IMR-90 (cell line): ENCODE results near the gene INTS2. TPM values are rescaled to one million over a fixed set of nuclear protein-coding genes. Genes with fewer than 3 reads are reported as not detected.

Experiments used
- ATAC-seq: fragments of 200-7000 bp; cut with Tn5 transposase; 2 replicates; pipeline ENCODE4 v1.9.1; 2020; ENCODE audit warnings: low read depth, mild to moderate bottlenecking, moderate library complexity
- BruUV-seq: library from RNA; stranded (reverse); fragments of 400-500 nt; replicated peaks from 2 replicates; lab custom pipeline; 2021; lab: Mats Ljungman, UMichigan
- CTCF ChIA-PET: fragments of 300-600 bp; formaldehyde crosslinking; extraction: SDS; loops from one replicate; lab custom pipeline; 2021; ENCODE audit warnings: antibody characterized with exemption; lab: Yijun Ruan, JAX
- POLR2A ChIA-PET: fragments of 300-600 bp; sonication (Branson Sonifier 250); formaldehyde crosslinking; loops from one replicate; lab custom pipeline; 2022; ENCODE audit warnings: antibody characterized with exemption; ENCODE audit not compliant: unreplicated experiment; lab: Charles Lee
- DNase-seq: peaks from one replicate; pipeline ENCODE4 v3.0.0; 2013
- H2AFZ ChIP-seq: replicated peaks from 2 replicates; pipeline ENCODE3; 2013; ENCODE audit warnings: low read length, mild to moderate bottlenecking; ENCODE audit not compliant: poor library complexity
- H2AK5ac ChIP-seq: 2 replicates; pipeline ENCODE4 v1.6.1; 2013; ENCODE audit warnings: low read depth, low read length, inconsistent platforms
- H2AK9ac ChIP-seq: replicated peaks from 2 replicates; pipeline ENCODE3; 2013; ENCODE audit warnings: mild to moderate bottlenecking, low read depth, low read length, moderate library complexity; ENCODE audit not compliant: poor library complexity
- H2BK120ac ChIP-seq: 2 replicates; pipeline ENCODE4 v1.6.1; 2013; ENCODE audit warnings: low read depth, low read length, inconsistent platforms
- H2BK15ac ChIP-seq: 3 replicates; pipeline ENCODE4 v1.6.1; 2013; ENCODE audit warnings: low read depth, low read length, inconsistent platforms
- H2BK20ac ChIP-seq: 2 replicates; pipeline ENCODE4 v1.6.1; 2013; ENCODE audit warnings: low read depth, mild to moderate bottlenecking, inconsistent platforms, low read length, moderate library complexity
- H2BK5ac ChIP-seq: 2 replicates; pipeline ENCODE4 v1.6.1; 2013; ENCODE audit warnings: mild to moderate bottlenecking, low read depth, low read length, inconsistent platforms; ENCODE audit not compliant: poor library complexity, severe bottlenecking
- H3K14ac ChIP-seq: replicated peaks from 2 replicates; pipeline ENCODE4 v1.6.1; 2013; ENCODE audit warnings: low read depth, low read length, inconsistent platforms
- H3K18ac ChIP-seq: 2 replicates; pipeline ENCODE4 v1.6.1; 2013; ENCODE audit warnings: low read depth, low read length, control low read depth
- H3K23ac ChIP-seq: 2 replicates; pipeline ENCODE4 v1.6.1; 2013; ENCODE audit warnings: low read depth, low read length, inconsistent platforms
- H3K27ac ChIP-seq: 2 replicates; pipeline ENCODE4 v1.5.1; 2013; ENCODE audit warnings: mild to moderate bottlenecking, control low read depth, low read length; ENCODE audit not compliant: insufficient read depth
- H3K27me3 ChIP-seq: 2 replicates; pipeline ENCODE4 v1.6.1; 2013; ENCODE audit warnings: low read length; ENCODE audit not compliant: control insufficient read depth, insufficient read depth
- H3K36me3 ChIP-seq: 2 replicates; pipeline ENCODE4 v1.6.1; 2013; ENCODE audit warnings: low read length, mixed read lengths; ENCODE audit not compliant: control insufficient read depth, insufficient read depth
- H3K4ac ChIP-seq: 2 replicates; pipeline ENCODE4 v1.6.1; 2013; ENCODE audit warnings: low read depth, low read length, inconsistent platforms
- H3K4me1 ChIP-seq: 2 replicates; pipeline ENCODE4 v1.6.1; 2013; ENCODE audit warnings: low read length, mixed read lengths; ENCODE audit not compliant: control insufficient read depth, insufficient read depth
- H3K4me2 ChIP-seq: 2 replicates; pipeline ENCODE4 v1.6.1; 2013; ENCODE audit warnings: low read depth, mild to moderate bottlenecking, control low read depth, low read length, moderate library complexity
- H3K4me3 ChIP-seq: 2 replicates; pipeline ENCODE4 v1.5.1; 2013; ENCODE audit warnings: low read depth, mild to moderate bottlenecking, control low read depth, low read length, moderate library complexity; ENCODE audit not compliant: insufficient read depth
- H3K56ac ChIP-seq: 2 replicates; pipeline ENCODE4 v1.6.1; 2013; ENCODE audit warnings: low read length, inconsistent platforms; ENCODE audit not compliant: insufficient read depth; ENCODE audit errors: extremely low read depth
- H3K79me1 ChIP-seq, 2 experiments: 2 replicates each; pipeline ENCODE4 v1.6.1; 2013; ENCODE audit warnings: low read length in 2 of 2, inconsistent platforms in 1 of 2, low read depth in 1 of 2
- H3K9ac ChIP-seq: 2 replicates; pipeline ENCODE4 v1.6.1; 2013; ENCODE audit warnings: low read depth, low read length, control low read depth
- H3K9me1 ChIP-seq: 2 replicates; pipeline ENCODE4 v1.6.1; 2013; ENCODE audit warnings: low read length, inconsistent platforms; ENCODE audit not compliant: insufficient read depth
- H3K9me3 ChIP-seq: 2 replicates; pipeline ENCODE4 v1.6.1; 2013; ENCODE audit warnings: low read length; ENCODE audit not compliant: control insufficient read depth, insufficient read depth
- H4K20me1 ChIP-seq: 2 replicates; pipeline ENCODE4 v1.6.1; 2013; ENCODE audit warnings: low read length, inconsistent platforms; ENCODE audit not compliant: insufficient read depth
- H4K5ac ChIP-seq: 2 replicates; pipeline ENCODE4 v1.6.1; 2013; ENCODE audit warnings: mild to moderate bottlenecking, low read depth, low read length, control low read depth
- H4K8ac ChIP-seq, 2 experiments: 2 replicates each; pipeline ENCODE4 v1.6.1; 2013; ENCODE audit warnings: low read depth in 2 of 2, low read length in 2 of 2, control low read depth in 1 of 2, inconsistent platforms in 1 of 2
- H4K91ac ChIP-seq: 2 replicates; pipeline ENCODE4 v1.6.1; 2013; ENCODE audit warnings: low read depth, low read length, inconsistent platforms; ENCODE audit not compliant: insufficient read depth
- NFE2L2 ChIP-seq: fragments of 150-350 bp; IDR thresholded peaks from 2 replicates; pipeline ENCODE4 v1.6.1; 2016; ENCODE audit warnings: low read depth, mild to moderate bottlenecking, low read length
- WGBS, 2 experiments: methylation state at CpG; one replicate each; pipeline versions ENCODE4 v1.1.5 to v1.1.7; 2013; ENCODE audit warnings: missing lambda C conversion rate in 2 of 2; ENCODE audit not compliant: insufficient read length in 1 of 2; ENCODE audit errors: extremely low coverage in 2 of 2; 5-methylcytosine and 5-hydroxymethylcytosine counted together
- dilution Hi-C: fragments of 300-500 bp; cut with HindIII; formaldehyde crosslinking; loops from one replicate; pipeline ENCODE4 v1.14.3; 2018; ENCODE audit warnings: low sequenced_read_pairs; ENCODE audit not compliant: unreplicated experiment
- in situ Hi-C: fragments of 300-500 bp; cut with MboI; formaldehyde crosslinking; loops from 3 replicates; pipeline ENCODE4 v1.14.3; 2019; ENCODE audit warnings: low sequenced_read_pairs, inconsistent platforms, mixed read lengths
- intact Hi-C: fragments of 100-400 bp; cut with micrococcal nuclease; formaldehyde crosslinking; loops from 2 replicates; pipeline ENCODE4 v1.10.0; 2022
- polyA plus RNA-seq, 3 experiments: library from polyadenylated mRNA; depleted of rRNA; stranded (reverse); fragments of >200 nt; gene quantifications; 2 replicates each; pipeline ENCODE4 v1.2.3, GENCODE V29; 2012; ENCODE audit warnings: low replicate concordance in 1 of 3
- total RNA-seq: library from RNA; depleted of rRNA; stranded (reverse); fragments of >200 nt; gene quantifications from 2 replicates; pipeline ENCODE4 v1.2.3, GENCODE V29; 2012

The INTS2 gene
- total and polyA plus RNA-seq, 2 of the 4 experiments (the other 2 are of a cell fraction): 4.0 to 17.4 TPM

- no peak overlapping the region for H3K4me3 ChIP-seq
- no peaks in the 10 kb centered on the region for H3K4me1 ChIP-seq
- no TSS peak for BruUV-seq
- no peaks in the 10 kb centered on the region for H3K9me3 ChIP-seq
- H2AK9ac ChIP-seq: no peak overlapping the region
- H3K4me2 ChIP-seq: no peak overlapping the region
- ATAC-seq: no peak
- H2BK120ac ChIP-seq: no peak overlapping the region
- H2AFZ ChIP-seq: no peak overlapping the region
- no peaks in the 10 kb centered on the region for H3K79me1 ChIP-seq
- no CpG with 5 or more reads among the region's 5 CpGs for WGBS, 2 experiments
- CTCF ChIA-PET: interaction anchor here (0.6 kb wide), 1 partner anchor 15 kb away, joined by 6 read pairs; no protein-coding TSS in a partner anchor
- H4K91ac ChIP-seq: no peak overlapping the region
- TF ChIP-seq NFE2L2: no peak
- no peak overlapping the region for H3K14ac ChIP-seq
- intact Hi-C loops: no loop called here
- no peak overlapping the region for H4K8ac ChIP-seq
- POLR2A ChIA-PET: interaction anchor here (0.5 kb wide), 1 partner anchor 19 kb away, joined by 5 read pairs; no protein-coding TSS in a partner anchor
- H3K56ac ChIP-seq: no peak overlapping the region
- H2BK15ac ChIP-seq: no peak overlapping the region
- dilution Hi-C loops: no loop called here
- in situ Hi-C loops: no loop called here
- H3K9me1 ChIP-seq: 0 out of 2 replicates have a peak, but pooled peaks cover 3% of the 10 kb centered on the region
- H3K36me3 ChIP-seq: peaks cover 22% of the 10 kb centered on the region
- H3K27ac ChIP-seq: no peak overlapping the region
- H3K9ac ChIP-seq: no peak overlapping the region
- DNase-seq: no peak
- no peak overlapping the region for H3K18ac ChIP-seq
- no peak overlapping the region for H3K4ac ChIP-seq
- no peak overlapping the region for H2AK5ac ChIP-seq
- H3K23ac ChIP-seq: no peak overlapping the region
- no peak overlapping the region for H4K5ac ChIP-seq
- H2BK20ac ChIP-seq: no peak overlapping the region
- no peaks in the 10 kb centered on the region for H4K20me1 ChIP-seq
- no peak overlapping the region for H2BK5ac ChIP-seq
- H3K27me3 ChIP-seq: no peaks in the 10 kb centered on the region
Measured at GRCh38 chr17:61904094-61904710, 23.6 kb downstream of the INTS2 start.
